Measurements from ENCODE around the gene MKRN2. TPM values are rescaled to one million over a fixed set of nuclear protein-coding genes. Genes with fewer than 3 reads are reported as not detected.

Gene MKRN2
- total and polyA plus RNA-seq, 2 experiments from 2014 or later = 41.6 to 43.7 TPM

- no peak for DNase-seq
- no peaks in the 10 kb centered on the region for H3K36me3 ChIP-seq (ENCODE audit: low read depth)
Observed at GRCh38 chr3:12544652-12545472, 12.0 kb upstream of the MKRN2 start.

GRCh38 chr3:12545473-12545791 is 11.5 kb upstream of the MKRN2 start, which contains the start of gene MKRN2OS:
MKRN2OS (minus strand) TSS chr3:12545499; CDS start chr3:12545464, 35 bp downstream.
- WGBS, 2 experiments (ENCODE audit: low coverage in 1 of 2, low lambda C conversion rate in 2 of 2, missing lambda C conversion rate in 2 of 2) = 30 to 35% methylated on average over 4 of the region's 4 CpGs
- Histone ChIP-seq H3K4me2 (ENCODE audit: unreplicated experiment) (no peak within 1 kb of the TSS), H3K4me3 (no peak within 1 kb of the TSS), H3K36me3 (ENCODE audit: low read depth) (no peaks in the 10 kb centered on the region), H2AFZ (no peak within 1 kb of the TSS), H4K20me1 (ENCODE audit: insufficient read depth) (no peaks in the 10 kb centered on the region), H3K4me1 (ENCODE audit: insufficient read depth) (no peaks in the 10 kb centered on the region), H3K27me3 (replicated peaks; ENCODE audit: insufficient read depth) (no peaks in the 10 kb centered on the region), H3K79me2 (ENCODE audit: insufficient read depth) (no peaks in the 10 kb centered on the region), H3K9me3 (ENCODE audit: low read depth) (no peaks in the 10 kb centered on the region), H3K9ac (no peak within 1 kb of the TSS), H3K9me2 (ENCODE audit: insufficient read depth) (no peaks in the 10 kb centered on the region), H3K27ac (no peak within 1 kb of the TSS), H3F3A (ENCODE audit: insufficient read depth) (no peaks in the 10 kb centered on the region)
- TF ChIP-seq EZH2 (IDR thresholded peaks at IDR 0.05; ENCODE audit: insufficient read depth, poor library complexity, severe bottlenecking) (no peak), EZH2phosphoT487 (IDR thresholded peaks at IDR 0.05; ENCODE audit: insufficient read depth, low read depth) (no peak)
- DNase-seq = no peak
- in situ Hi-C loops (cut with MboI) = no loop called here

More at GRCh38 chr3:12544652-12545472, 12.0 kb upstream of the MKRN2 start:
- no peak overlapping the region for H3K27ac ChIP-seq
- no peaks in the 10 kb centered on the region for H3K4me1 ChIP-seq (ENCODE audit: insufficient read depth)
- in situ Hi-C loops (cut with MboI) = no loop called here
- TF ChIP-seq EZH2phosphoT487 (IDR thresholded peaks at IDR 0.05; ENCODE audit: insufficient read depth, low read depth) (no peak), EZH2 (IDR thresholded peaks at IDR 0.05; ENCODE audit: insufficient read depth, poor library complexity, severe bottlenecking) (no peak)
- no peak overlapping the region for H3K4me2 ChIP-seq (ENCODE audit: unreplicated experiment)
- no peaks in the 10 kb centered on the region for H3F3A ChIP-seq (ENCODE audit: insufficient read depth)
- no peaks in the 10 kb centered on the region for H3K9me3 ChIP-seq (ENCODE audit: low read depth)
- 44 to 46% methylated on average over 11 of the region's 11 CpGs for WGBS, 2 experiments (ENCODE audit: low coverage in 1 of 2, low lambda C conversion rate in 2 of 2, missing lambda C conversion rate in 2 of 2)
- H3K79me2 ChIP-seq (ENCODE audit: insufficient read depth) = no peaks in the 10 kb centered on the region
- H2AFZ ChIP-seq = no peak overlapping the region
- no peaks in the 10 kb centered on the region for H3K27me3 ChIP-seq (replicated peaks; ENCODE audit: insufficient read depth)
- no peaks in the 10 kb centered on the region for H4K20me1 ChIP-seq (ENCODE audit: insufficient read depth)
- no peak overlapping the region for H3K4me3 ChIP-seq
- no peak overlapping the region for H3K9ac ChIP-seq
- H3K9me2 ChIP-seq (ENCODE audit: insufficient read depth) = no peaks in the 10 kb centered on the region

GRCh38 chr3:12549971-12550760 is 6.7 kb upstream of the MKRN2 start:
- H3K36me3 ChIP-seq (ENCODE audit: low read depth) = no peaks in the 10 kb centered on the region
- H3K4me2 ChIP-seq (ENCODE audit: unreplicated experiment) = no peak overlapping the region
- no peaks in the 10 kb centered on the region for H3F3A ChIP-seq (ENCODE audit: insufficient read depth)
- DNase-seq = no peak
- H3K27me3 ChIP-seq (replicated peaks; ENCODE audit: insufficient read depth) = no peaks in the 10 kb centered on the region
- H3K4me3 ChIP-seq = no peak overlapping the region
- no peak overlapping the region for H2AFZ ChIP-seq
- no peaks in the 10 kb centered on the region for H4K20me1 ChIP-seq (ENCODE audit: insufficient read depth)
- no peaks in the 10 kb centered on the region for H3K9me2 ChIP-seq (ENCODE audit: insufficient read depth)
- H3K79me2 ChIP-seq (ENCODE audit: insufficient read depth) = no peaks in the 10 kb centered on the region
- H3K4me1 ChIP-seq (ENCODE audit: insufficient read depth) = no peaks in the 10 kb centered on the region
- no peak overlapping the region for H3K9ac ChIP-seq
- TF ChIP-seq EZH2 (IDR thresholded peaks at IDR 0.05; ENCODE audit: insufficient read depth, poor library complexity, severe bottlenecking) = no peak
- no peak for TF ChIP-seq EZH2phosphoT487 (IDR thresholded peaks at IDR 0.05; ENCODE audit: insufficient read depth, low read depth)
- in situ Hi-C loops (cut with MboI) = no loop called here
- no peak overlapping the region for H3K27ac ChIP-seq
- no peaks in the 10 kb centered on the region for H3K9me3 ChIP-seq (ENCODE audit: low read depth)
- 61 to 65% methylated on average over 7 of the region's 7 CpGs for WGBS, 2 experiments (ENCODE audit: low coverage in 1 of 2, low lambda C conversion rate in 2 of 2, missing lambda C conversion rate in 2 of 2)

GRCh38 chr3:12553921-12554391 is 2.9 kb upstream of the MKRN2 start:
- Histone ChIP-seq H3K36me3 (ENCODE audit: low read depth) (no peaks in the 10 kb centered on the region), H3K4me1 (ENCODE audit: insufficient read depth) (peaks cover 11% of the 10 kb centered on the region), H3K79me2 (ENCODE audit: insufficient read depth) (peaks cover 17% of the 10 kb centered on the region), H3K9me2 (ENCODE audit: insufficient read depth) (no peaks in the 10 kb centered on the region), H3K4me2 (ENCODE audit: unreplicated experiment) (peak overlapping the region; percentile 89), H3F3A (ENCODE audit: insufficient read depth) (peaks cover 20% of the 10 kb centered on the region), H3K9ac (peak overlapping the region; percentile 77), H3K27me3 (replicated peaks; ENCODE audit: insufficient read depth) (no peaks in the 10 kb centered on the region), H2AFZ (peak overlapping the region; percentile 97), H3K9me3 (ENCODE audit: low read depth) (no peaks in the 10 kb centered on the region), H3K27ac (peak overlapping the region; percentile 15; the same call in 1 of the 2 replicates), H4K20me1 (ENCODE audit: insufficient read depth) (no peaks in the 10 kb centered on the region), H3K4me3 (peak overlapping the region; percentile 79)
- in situ Hi-C loops (cut with MboI) = no loop called here
- DNase-seq = peak; percentile 62
- WGBS, 2 experiments (ENCODE audit: low coverage in 1 of 2, low lambda C conversion rate in 2 of 2, missing lambda C conversion rate in 2 of 2) = 1 to 2% methylated on average over 24 to 26 of the region's 26 CpGs
- TF ChIP-seq EZH2phosphoT487 (IDR thresholded peaks at IDR 0.05; ENCODE audit: insufficient read depth, low read depth) (no peak), EZH2 (IDR thresholded peaks at IDR 0.05; ENCODE audit: insufficient read depth, poor library complexity, severe bottlenecking) (no peak)
